Measurements from ENCODE around the gene AURKA.
A peak's percentile ranks its signal among the peaks of the same experiment; 100 is the strongest.

Gene AURKA

DNA sequence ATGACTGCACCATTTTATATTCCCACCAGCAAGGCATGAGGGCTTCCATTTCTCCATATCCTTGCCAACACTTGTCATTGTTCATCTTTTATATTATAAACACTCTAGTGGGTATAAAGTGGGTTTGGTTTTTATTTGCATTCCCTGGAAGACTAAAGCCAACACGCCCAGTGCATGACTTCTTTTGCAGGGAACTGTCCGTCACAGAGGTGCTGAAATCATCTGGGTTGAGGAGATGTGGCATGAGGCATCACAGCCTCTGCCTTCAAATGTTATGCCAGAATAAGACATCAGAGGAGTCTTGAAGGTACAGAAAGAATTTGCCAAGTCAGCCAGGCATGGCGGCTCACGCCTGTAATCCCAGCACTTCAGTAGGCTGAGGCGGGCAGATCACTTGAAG is 63.2 kb downstream of the AURKA start:
- TF ChIP-seq, protein P1, sequence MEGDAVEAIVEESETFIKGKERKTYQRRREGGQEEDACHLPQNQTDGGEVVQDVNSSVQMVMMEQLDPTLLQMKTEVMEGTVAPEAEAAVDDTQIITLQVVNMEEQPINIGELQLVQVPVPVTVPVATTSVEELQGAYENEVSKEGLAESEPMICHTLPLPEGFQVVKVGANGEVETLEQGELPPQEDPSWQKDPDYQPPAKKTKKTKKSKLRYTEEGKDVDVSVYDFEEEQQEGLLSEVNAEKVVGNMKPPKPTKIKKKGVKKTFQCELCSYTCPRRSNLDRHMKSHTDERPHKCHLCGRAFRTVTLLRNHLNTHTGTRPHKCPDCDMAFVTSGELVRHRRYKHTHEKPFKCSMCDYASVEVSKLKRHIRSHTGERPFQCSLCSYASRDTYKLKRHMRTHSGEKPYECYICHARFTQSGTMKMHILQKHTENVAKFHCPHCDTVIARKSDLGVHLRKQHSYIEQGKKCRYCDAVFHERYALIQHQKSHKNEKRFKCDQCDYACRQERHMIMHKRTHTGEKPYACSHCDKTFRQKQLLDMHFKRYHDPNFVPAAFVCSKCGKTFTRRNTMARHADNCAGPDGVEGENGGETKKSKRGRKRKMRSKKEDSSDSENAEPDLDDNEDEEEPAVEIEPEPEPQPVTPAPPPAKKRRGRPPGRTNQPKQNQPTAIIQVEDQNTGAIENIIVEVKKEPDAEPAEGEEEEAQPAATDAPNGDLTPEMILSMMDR (IDR thresholded peaks at IDR 0.05; ENCODE audit: low read depth, low read length): no peak
- no peak for DNase-seq (ENCODE audit: extremely low read depth, low read depth)

DNA sequence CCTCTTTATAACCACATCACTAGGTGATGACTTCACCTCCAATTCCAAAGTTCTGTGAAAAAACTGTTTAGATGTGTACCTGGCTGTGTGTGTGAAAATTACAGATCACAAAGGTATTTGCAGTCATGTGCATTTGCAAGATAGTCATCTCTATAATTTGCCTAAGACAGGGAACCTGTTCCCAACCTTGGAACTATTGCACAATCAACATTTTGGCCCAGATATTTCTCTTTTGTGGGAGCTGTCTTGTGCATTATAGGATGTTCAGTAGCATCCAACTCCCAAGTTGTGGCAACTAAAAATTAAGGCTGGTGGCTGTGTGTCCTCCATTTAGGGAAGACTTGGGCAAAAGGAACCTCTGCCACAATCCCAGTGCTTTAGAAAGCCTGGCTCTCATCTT is 67.2 kb downstream of the AURKA start:
- DNase-seq (ENCODE audit: extremely low read depth, low read depth): no peak
- TF ChIP-seq, protein P1 (IDR thresholded peaks at IDR 0.05; ENCODE audit: low read depth, low read length): no peak

DNA sequence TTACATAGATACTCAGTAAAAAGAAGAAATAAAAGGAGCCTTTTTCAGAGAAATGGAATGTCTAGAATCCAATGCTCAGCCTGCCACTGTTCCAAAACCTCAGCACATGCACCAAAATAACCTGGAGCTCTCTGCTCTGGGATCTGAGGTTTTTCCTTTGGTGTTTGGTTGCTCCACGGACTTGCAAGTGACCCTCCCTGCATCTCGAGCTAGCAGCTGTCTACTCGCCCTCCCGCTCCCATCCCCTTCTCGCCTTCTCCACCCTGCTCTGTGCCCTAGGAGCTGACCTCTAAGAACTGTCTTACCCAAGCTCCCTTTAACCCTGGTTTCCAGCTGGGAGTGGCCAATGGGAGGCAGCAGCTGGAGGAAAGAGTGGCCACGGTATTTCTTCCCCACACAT is 68.4 kb downstream of the AURKA start:
- no peak for DNase-seq (ENCODE audit: extremely low read depth, low read depth)
- TF ChIP-seq, protein P1 (IDR thresholded peaks at IDR 0.05; ENCODE audit: low read depth, low read length): no peak

DNA sequence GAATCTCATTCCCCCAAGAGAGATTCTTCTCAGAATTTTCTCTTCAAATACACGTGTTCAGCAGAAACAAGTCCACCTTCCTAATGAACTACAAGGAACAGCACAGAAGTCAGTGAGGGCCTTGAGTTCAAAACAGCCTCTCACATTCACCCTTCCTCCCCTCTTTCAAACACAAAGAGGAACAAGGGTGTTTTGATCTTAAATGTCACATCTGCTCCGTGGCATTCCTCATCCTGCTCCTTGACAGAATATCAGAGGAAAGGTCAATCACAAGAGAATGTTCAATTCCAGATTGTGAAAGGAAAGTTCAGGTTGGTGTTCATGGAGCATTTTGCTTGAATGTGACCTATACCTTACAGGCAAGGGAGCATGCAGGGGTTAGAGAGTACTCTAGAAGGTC is 68.8 kb downstream of the AURKA start:
- TF ChIP-seq, protein P1 (IDR thresholded peaks at IDR 0.05; ENCODE audit: low read depth, low read length): no peak
- DNase-seq (ENCODE audit: extremely low read depth, low read depth): no peak

DNA sequence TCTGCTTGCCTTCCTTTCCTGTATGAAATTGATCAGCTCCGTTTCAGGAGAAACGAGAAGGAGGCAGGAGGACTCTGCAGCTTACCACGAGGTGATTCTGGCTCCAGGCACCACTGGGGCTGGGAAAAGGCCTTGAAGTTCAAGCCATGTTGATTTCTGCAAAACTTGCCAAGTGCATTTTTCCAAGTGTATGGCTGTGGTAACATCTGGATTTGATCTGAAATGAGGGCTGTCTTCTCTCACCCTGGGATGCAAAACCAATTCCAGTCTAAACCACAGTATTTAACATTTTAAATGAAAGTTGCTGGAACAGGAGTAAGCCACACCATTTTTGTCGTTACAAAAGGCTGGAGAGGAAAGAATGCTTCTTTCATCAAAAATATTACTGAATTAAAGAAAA is 69.3 kb downstream of the AURKA start:
- TF ChIP-seq, protein P1 (IDR thresholded peaks at IDR 0.05; ENCODE audit: low read depth, low read length): no peak
- DNase-seq (ENCODE audit: extremely low read depth, low read depth): peak; percentile 27

Data from AG09319 (cell line).